Calu3 (cell line): ENCODE measurements around the gene C1orf226. TPM values are rescaled to one million over a fixed set of nuclear protein-coding genes. Genes with fewer than 3 reads are reported as not detected.

ENCODE experiments used
- BruUV-seq: library from RNA; stranded (reverse); fragments of 400-500 nt; replicated peaks from 2 replicates; lab custom pipeline; 2021; lab: Mats Ljungman, UMichigan
- CTCF ChIA-PET: fragments of 300-600 bp; sonication (Branson Sonifier 250); formaldehyde crosslinking; loops from one replicate; lab custom pipeline; 2022; ENCODE audit warnings: antibody characterized with exemption; lab: Charles Lee
- DNase-seq: peaks from one replicate; pipeline ENCODE4 v3.0.0; 2022
- H3K27ac Mint-ChIP-seq: one replicate; pipeline ENCODE4 v1.8.0; 2022; ENCODE audit warnings: mixed read lengths; ENCODE audit not compliant: unreplicated experiment
- H3K27me3 Mint-ChIP-seq: one replicate; pipeline ENCODE4 v1.8.0; 2022; ENCODE audit warnings: mixed read lengths; ENCODE audit not compliant: unreplicated experiment
- H3K36me3 Mint-ChIP-seq: one replicate; pipeline ENCODE4 v1.8.0; 2022; ENCODE audit warnings: mild to moderate bottlenecking, moderate library complexity, mixed read lengths; ENCODE audit not compliant: insufficient read depth, unreplicated experiment
- H3K4me1 Mint-ChIP-seq: one replicate; pipeline ENCODE4 v1.8.0; 2022; ENCODE audit warnings: mild to moderate bottlenecking, low read depth, mixed read lengths; ENCODE audit not compliant: unreplicated experiment
- H3K4me3 Mint-ChIP-seq: one replicate; pipeline ENCODE4 v1.8.0; 2022; ENCODE audit warnings: mild to moderate bottlenecking, low read depth, moderate library complexity, mixed read lengths; ENCODE audit not compliant: unreplicated experiment
- H3K9me3 Mint-ChIP-seq: one replicate; pipeline ENCODE4 v1.8.0; 2022; ENCODE audit warnings: low read depth, mixed read lengths; ENCODE audit not compliant: unreplicated experiment
- CTCF ChIP-seq: fragments of 200-600 bp; IDR thresholded peaks from one replicate; pipeline ENCODE4 v1.8.0; 2022; ENCODE audit warnings: antibody characterized with exemption; ENCODE audit not compliant: unreplicated experiment
- intact Hi-C: fragments of 100-400 bp; cut with micrococcal nuclease; formaldehyde crosslinking; loops from one replicate; pipeline ENCODE4 v1.10.0; 2022; ENCODE audit not compliant: unreplicated experiment
- total RNA-seq: library from RNA; stranded (reverse); gene quantifications from 2 replicates; pipeline ENCODE4 v1.2.3, GENCODE V29; 2022

The C1orf226 gene
- total RNA-seq, 1 experiment from 2014 or later = 14.1 TPM

- peaks cover 35% of the 10 kb centered on the region for H3K4me1 Mint-ChIP-seq
- intact Hi-C loops = no loop called here
- H3K27ac Mint-ChIP-seq = peak overlapping the region; percentile 22
- CTCF ChIA-PET = interaction anchor here (0.5 to 1.9 kb wide), 6 partner anchors 8 to 327 kb away, joined by 3 to 9 read pairs (median 4); partner anchors contain the start of gene C1orf226
- DNase-seq = no peak
- no peaks in the 10 kb centered on the region for H3K9me3 Mint-ChIP-seq
- BruUV-seq = no TSS peak
- H3K27me3 Mint-ChIP-seq = no peaks in the 10 kb centered on the region
- TF ChIP-seq CTCF = no peak
- no peak overlapping the region for H3K4me3 Mint-ChIP-seq
- H3K36me3 Mint-ChIP-seq = no peaks in the 10 kb centered on the region
These were observed 7.7 kb downstream of the C1orf226 start for GRCh38 chr1:162389021-162389818.

- H3K9me3 Mint-ChIP-seq = no peaks in the 10 kb centered on the region
- H3K4me1 Mint-ChIP-seq = peaks cover 35% of the 10 kb centered on the region
- no peak overlapping the region for H3K27ac Mint-ChIP-seq
- no TSS peak for BruUV-seq
- no peak overlapping the region for H3K4me3 Mint-ChIP-seq
- CTCF ChIA-PET = interaction anchor here (1.1 to 1.9 kb wide), 5 partner anchors 18 to 327 kb away, joined by 3 to 9 read pairs (median 3); no protein-coding TSS in a partner anchor
- intact Hi-C loops = loop anchor here (5.0 kb wide), 1 partner anchor 148 kb away; no protein-coding TSS in a partner anchor
- no peak for DNase-seq
- TF ChIP-seq CTCF = no peak
- no peaks in the 10 kb centered on the region for H3K27me3 Mint-ChIP-seq
- H3K36me3 Mint-ChIP-seq = no peaks in the 10 kb centered on the region
These were observed 8.4 kb downstream of the C1orf226 start for GRCh38 chr1:162389971-162390370.

GRCh38 chr1:162390396-162391185 lies 9.1 kb downstream of the C1orf226 start:
- CTCF ChIA-PET = interaction anchor here (0.8 to 1.9 kb wide), 6 partner anchors 18 to 328 kb away, joined by 3 to 9 read pairs (median 3); no protein-coding TSS in a partner anchor

More at GRCh38 chr1:162390396-162391185, 9.1 kb downstream of the C1orf226 start:
- TF ChIP-seq CTCF = no peak
- DNase-seq = no peak
- Mint-ChIP-seq H3K9me3 (no peaks in the 10 kb centered on the region), H3K27ac (no peak overlapping the region), H3K4me1 (peaks cover 35% of the 10 kb centered on the region), H3K27me3 (no peaks in the 10 kb centered on the region), H3K4me3 (no peak overlapping the region), H3K36me3 (no peaks in the 10 kb centered on the region)
- BruUV-seq = no TSS peak
- intact Hi-C loops = loop anchor here (1.0 to 5.0 kb wide), 2 partner anchors 148 to 334 kb away; no protein-coding TSS in a partner anchor
